ENCODE results near the gene COL4A6. TPM values are rescaled to one million over a fixed set of nuclear protein-coding genes. Genes with fewer than 3 reads are reported as not detected.

The COL4A6 gene
- total and polyA plus RNA-seq, 2 donors (not counting 3 experiments of a cell fraction or from before 2014, with no cell fraction given), result 0.49 to 0.62 TPM

DNA sequence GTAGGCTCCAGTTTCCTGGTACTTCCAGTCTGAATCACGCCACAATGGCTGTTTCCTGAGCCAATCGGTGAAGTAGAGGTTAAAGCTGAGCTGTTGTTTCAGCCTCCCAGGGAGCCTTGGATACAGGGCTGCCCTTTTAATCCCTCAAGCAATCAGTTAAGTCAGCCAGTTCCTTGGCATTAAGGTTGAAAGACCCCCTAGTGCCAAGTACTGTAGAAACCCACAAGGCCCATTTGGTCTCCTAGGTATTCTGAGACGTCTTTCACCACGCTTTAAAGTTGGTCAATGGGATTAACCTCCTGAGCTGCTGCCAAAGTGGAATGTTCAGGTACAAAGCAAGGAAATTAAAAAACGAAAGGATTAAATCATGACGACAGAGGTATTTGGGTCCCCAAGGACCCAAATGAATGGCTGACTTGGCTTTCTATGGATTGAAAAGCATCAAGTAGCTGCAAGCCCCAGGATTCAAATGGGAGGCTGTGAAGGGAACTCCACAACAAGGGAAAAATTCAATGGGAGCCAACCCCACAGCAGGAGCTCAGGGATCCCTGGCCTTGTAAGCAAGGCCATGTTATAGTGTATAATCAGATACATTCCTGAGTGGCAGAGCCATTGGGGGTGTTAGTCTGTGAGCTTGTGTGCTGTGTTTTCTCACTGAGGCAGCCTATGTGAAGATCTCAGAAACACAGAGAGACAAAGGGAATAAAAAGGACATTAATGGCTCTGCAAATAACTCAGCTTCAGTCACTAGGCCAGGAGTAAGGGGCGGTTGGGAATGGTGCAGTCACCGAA is 260.7 kb downstream of the COL4A6 start:
- no peaks in the 10 kb centered on the region for H3K4me1 ChIP-seq (ENCODE audit: control insufficient read depth, extremely low read depth, insufficient read depth, low read length)
- no peak overlapping the region for H3K27ac ChIP-seq (ENCODE audit: insufficient read depth, low read depth, low read length)
- H3K9me1 ChIP-seq (replicated peaks; ENCODE audit: control insufficient read depth, extremely low read depth, insufficient read depth, low read length), result no peaks in the 10 kb centered on the region
- no peak overlapping the region for H2AFZ ChIP-seq (ENCODE audit: low read depth, low read length)
- no peaks in the 10 kb centered on the region for H3K27me3 ChIP-seq (ENCODE audit: control insufficient read depth in 2 of 2, insufficient read depth in 2 of 2, low read length in 2 of 2)
- dilution Hi-C loops (cut with MboI; ENCODE audit: extremely low pct_ligation_motif_present, low sequenced_read_pairs) (no loop called here), intact Hi-C loops (cut with micrococcal nuclease) (no loop called here)
- POLR2A ChIA-PET, result interaction anchor here (0.8 kb wide), 1 partner anchor 492 kb away, joined by 3 read pairs; no protein-coding TSS in a partner anchor
- no peak overlapping the region for H3K4me3 ChIP-seq (replicated peaks in 1 of 3; ENCODE audit: insufficient read depth in 1 of 3, low read depth in 1 of 3, low read length in 3 of 3)
- H4K20me1 ChIP-seq (replicated peaks; ENCODE audit: control insufficient read depth, extremely low read depth, insufficient read depth, low read length), result no peaks in the 10 kb centered on the region
- CTCF ChIA-PET, result interaction anchor here (1.1 to 2.3 kb wide), 5 partner anchors 9 to 126 kb away, joined by 3 to 6 read pairs (median 4); no protein-coding TSS in a partner anchor
- H3K9ac ChIP-seq (replicated peaks; ENCODE audit: extremely low read depth, insufficient read depth, low read length), result no peak overlapping the region
- FAIRE-seq (no peak), DNase-seq (ENCODE audit: low read depth, low spot score) (no peak)
- no TSS peak for BruUV-seq (replicated peaks)
- H3K79me2 ChIP-seq (ENCODE audit: control insufficient read depth, insufficient read depth, low read length), result no peaks in the 10 kb centered on the region
- H3K4me2 ChIP-seq (ENCODE audit: insufficient read depth, low read length), result no peak overlapping the region
- TF ChIP-seq EZH2 (IDR thresholded peaks at IDR 0.05; ENCODE audit: borderline replicate concordance, low read depth, low read length, severe bottlenecking) (no peak), POLR2A (IDR thresholded peaks at IDR 0.05; ENCODE audit: low read depth, low read length) (no peak), MYC (IDR thresholded peaks at IDR 0.05; ENCODE audit: low read depth, low read length) (no peak), POLR2AphosphoS5 (IDR thresholded peaks at IDR 0.05; ENCODE audit: insufficient read depth, low read depth, low read length) (no peak), JUN (IDR thresholded peaks at IDR 0.05; ENCODE audit: borderline replicate concordance, insufficient read depth, insufficient read length, low read depth) (no peak), GATA2 (IDR thresholded peaks at IDR 0.05; ENCODE audit: insufficient read depth, insufficient read length, low read depth, low read length) (no peak), FOS (IDR thresholded peaks at IDR 0.05; ENCODE audit: borderline replicate concordance, insufficient read depth, low read length) (no peak)
- TF ChIP-seq, protein P1, sequence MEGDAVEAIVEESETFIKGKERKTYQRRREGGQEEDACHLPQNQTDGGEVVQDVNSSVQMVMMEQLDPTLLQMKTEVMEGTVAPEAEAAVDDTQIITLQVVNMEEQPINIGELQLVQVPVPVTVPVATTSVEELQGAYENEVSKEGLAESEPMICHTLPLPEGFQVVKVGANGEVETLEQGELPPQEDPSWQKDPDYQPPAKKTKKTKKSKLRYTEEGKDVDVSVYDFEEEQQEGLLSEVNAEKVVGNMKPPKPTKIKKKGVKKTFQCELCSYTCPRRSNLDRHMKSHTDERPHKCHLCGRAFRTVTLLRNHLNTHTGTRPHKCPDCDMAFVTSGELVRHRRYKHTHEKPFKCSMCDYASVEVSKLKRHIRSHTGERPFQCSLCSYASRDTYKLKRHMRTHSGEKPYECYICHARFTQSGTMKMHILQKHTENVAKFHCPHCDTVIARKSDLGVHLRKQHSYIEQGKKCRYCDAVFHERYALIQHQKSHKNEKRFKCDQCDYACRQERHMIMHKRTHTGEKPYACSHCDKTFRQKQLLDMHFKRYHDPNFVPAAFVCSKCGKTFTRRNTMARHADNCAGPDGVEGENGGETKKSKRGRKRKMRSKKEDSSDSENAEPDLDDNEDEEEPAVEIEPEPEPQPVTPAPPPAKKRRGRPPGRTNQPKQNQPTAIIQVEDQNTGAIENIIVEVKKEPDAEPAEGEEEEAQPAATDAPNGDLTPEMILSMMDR (IDR thresholded peaks at IDR 0.05; ENCODE audit: extremely low read depth in 1 of 2, insufficient read depth in 1 of 2, low read depth in 1 of 2, low read length in 2 of 2), result no peak
- H3K36me3 ChIP-seq (ENCODE audit: control insufficient read depth in 2 of 2, extremely low read depth in 1 of 2, insufficient read depth in 2 of 2, low read length in 2 of 2), result no peaks in the 10 kb centered on the region
- no peaks in the 10 kb centered on the region for H3K9me3 ChIP-seq (replicated peaks; ENCODE audit: control insufficient read depth, insufficient read depth, low read length)

Data from endothelial cell of umbilical vein (primary cell).